Tibial artery (tissue), 4 donors: ENCODE measurements around the gene NEAT1.

Experiments
- DNase-seq, 2 donors: peaks; one replicate each; pipeline ENCODE4 v3.0.0-alpha.2; 2019
- H3K27ac ChIP-seq, 2 donors: fragments of 200-600 bp; sonication (generic) in 1 of 2; 1 replicate in 1 of 2; 2 replicates in 1 of 2; pipeline ENCODE4 v1.5.1; 2018 to 2019; ENCODE audit warnings: mild to moderate bottlenecking in 1 of 2
- H3K27me3 ChIP-seq, 2 donors: fragments of 200-600 bp; sonication (generic) in 1 of 2; one replicate each; pipeline versions ENCODE4 v1.5.1 to v1.6.0; 2016 to 2019
- H3K36me3 ChIP-seq, 3 donors: fragments of 200-600 bp; sonication (generic) in 2 of 3; one replicate each; pipeline ENCODE4 v1.5.1; 2016 to 2019; ENCODE audit warnings: mild to moderate bottlenecking in 2 of 3
- H3K4me1 ChIP-seq, 4 donors: fragments of 200-600 bp; sonication (generic) in 2 of 4; 1 replicate in 3 of 4; 2 replicates in 1 of 4; pipeline ENCODE4 v1.5.1; 2016 to 2019
- H3K4me3 ChIP-seq, 2 donors: fragments of 200-600 bp; sonication (generic) in 1 of 2; 1 replicate in 1 of 2; 2 replicates in 1 of 2; pipeline ENCODE4 v1.5.1; 2018 to 2019; ENCODE audit warnings: mild to moderate bottlenecking in 2 of 2
- H3K9me3 ChIP-seq, 3 donors: fragments of 200-600 bp; sonication (generic) in 1 of 3; one replicate each; pipeline ENCODE4 v1.5.1; 2016 to 2019
- intact Hi-C: fragments of 100-400 bp; cut with DNase I; formaldehyde crosslinking; loops from one replicate; pipeline ENCODE4 v1.15.0; 2023; ENCODE audit warnings: low total_unique reads
- TF ChIP-seq, protein P1 (sequence below), 2 experiments: fragments of 200-600 bp in 1 of 2; fragments of 450-650 bp in 1 of 2; IDR thresholded peaks; one replicate each; pipeline ENCODE4 v1.5.1; 2017 to 2019; ENCODE audit warnings: antibody characterized with exemption in 2 of 2, mild to moderate bottlenecking in 1 of 2, moderate library complexity in 1 of 2

NEAT1 gene

GRCh38 chr11:65414776-65415498, 7.7 kb upstream of the NEAT1 start:
- DNase-seq, result peak; percentile 19 to 62
- intact Hi-C loops, result no loop called here
- H3K27ac ChIP-seq, result no peak overlapping the region
- no peaks in the 10 kb centered on the region for H3K27me3 ChIP-seq
- peaks cover 10 to 31% (median 26%) of the 10 kb centered on the region in 3 donors for H3K36me3 ChIP-seq
- H3K4me3 ChIP-seq, result no peak overlapping the region
- H3K9me3 ChIP-seq, result no peaks in the 10 kb centered on the region
- TF ChIP-seq, protein P1, sequence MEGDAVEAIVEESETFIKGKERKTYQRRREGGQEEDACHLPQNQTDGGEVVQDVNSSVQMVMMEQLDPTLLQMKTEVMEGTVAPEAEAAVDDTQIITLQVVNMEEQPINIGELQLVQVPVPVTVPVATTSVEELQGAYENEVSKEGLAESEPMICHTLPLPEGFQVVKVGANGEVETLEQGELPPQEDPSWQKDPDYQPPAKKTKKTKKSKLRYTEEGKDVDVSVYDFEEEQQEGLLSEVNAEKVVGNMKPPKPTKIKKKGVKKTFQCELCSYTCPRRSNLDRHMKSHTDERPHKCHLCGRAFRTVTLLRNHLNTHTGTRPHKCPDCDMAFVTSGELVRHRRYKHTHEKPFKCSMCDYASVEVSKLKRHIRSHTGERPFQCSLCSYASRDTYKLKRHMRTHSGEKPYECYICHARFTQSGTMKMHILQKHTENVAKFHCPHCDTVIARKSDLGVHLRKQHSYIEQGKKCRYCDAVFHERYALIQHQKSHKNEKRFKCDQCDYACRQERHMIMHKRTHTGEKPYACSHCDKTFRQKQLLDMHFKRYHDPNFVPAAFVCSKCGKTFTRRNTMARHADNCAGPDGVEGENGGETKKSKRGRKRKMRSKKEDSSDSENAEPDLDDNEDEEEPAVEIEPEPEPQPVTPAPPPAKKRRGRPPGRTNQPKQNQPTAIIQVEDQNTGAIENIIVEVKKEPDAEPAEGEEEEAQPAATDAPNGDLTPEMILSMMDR (IDR thresholded peaks at IDR 0.05), result no peak
- H3K4me1 ChIP-seq, result peaks cover 0 to 42% (median 37%) of the 10 kb centered on the region in 4 donors

DNA sequence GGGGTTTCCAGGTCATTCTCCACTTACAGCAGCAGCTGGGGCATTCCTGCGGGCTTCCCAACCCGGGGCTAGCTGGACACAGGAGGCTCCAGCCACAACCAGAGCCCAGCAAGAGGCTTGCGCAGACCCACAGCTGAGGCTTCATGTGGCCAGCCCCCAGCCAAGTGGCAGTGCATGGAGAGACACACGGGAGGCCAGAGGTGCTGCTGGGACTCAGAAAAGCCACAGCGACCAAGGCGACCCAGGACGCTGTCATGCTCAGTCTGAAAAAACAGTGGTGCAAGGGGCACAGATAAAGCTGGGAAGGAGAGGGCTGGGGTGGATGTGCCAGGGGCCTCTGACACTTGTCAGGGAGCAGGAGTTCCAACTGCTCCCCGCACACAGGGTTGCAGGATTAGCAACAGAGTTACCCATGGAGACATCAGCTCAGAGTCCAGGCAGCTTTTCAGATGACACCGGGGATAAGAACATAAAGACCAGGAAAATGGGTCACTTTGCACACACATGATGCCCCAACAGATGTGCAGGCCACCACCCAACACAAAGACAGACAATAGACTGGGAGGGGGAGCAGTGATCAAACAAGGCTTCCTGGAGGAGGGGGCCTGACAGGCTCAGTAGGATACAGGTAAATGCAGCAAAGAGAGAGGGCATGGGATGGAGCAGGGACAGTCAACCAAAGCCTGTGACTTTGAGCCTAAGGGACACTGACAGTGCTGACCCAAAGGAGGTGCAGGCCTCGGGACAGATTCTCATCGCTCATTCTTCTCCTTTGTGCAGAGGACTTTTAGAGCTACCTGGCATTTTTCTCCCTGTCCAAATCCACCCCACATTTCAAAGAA, 6.9 kb upstream of the NEAT1 start:
- Histone ChIP-seq H3K4me1 (peaks cover 0 to 50% (median 44%) of the 10 kb centered on the region in 4 donors), H3K27ac (peak overlapping the region; percentile 94 to 99)
- DNase-seq, result peak; percentile 19 to 68

DNA sequence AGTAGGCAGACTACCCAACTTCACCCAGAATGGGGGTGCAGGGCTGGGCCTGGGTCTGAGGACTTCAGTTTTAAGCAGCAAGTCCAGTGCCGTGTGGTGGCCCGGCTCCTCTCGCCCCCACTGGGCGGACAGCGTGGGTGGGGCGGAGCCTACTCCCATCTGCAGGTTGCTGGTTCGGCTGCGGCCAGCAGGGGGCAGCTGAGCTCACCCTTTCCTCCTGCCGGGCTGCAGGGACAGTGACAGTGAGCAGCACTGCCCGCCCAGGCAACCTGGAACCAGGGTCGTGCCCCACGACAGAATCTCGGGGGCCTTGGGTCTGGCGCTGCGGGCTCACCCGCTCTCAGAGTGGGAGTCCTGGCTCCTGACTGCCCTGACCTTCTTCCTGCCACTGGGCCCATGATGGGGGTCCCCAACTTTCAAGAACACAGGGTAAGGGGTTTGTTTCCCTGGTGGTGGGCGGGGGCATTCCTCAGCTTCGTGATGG, 6.2 kb upstream of the NEAT1 start:
- H3K36me3 ChIP-seq, result peaks cover 5 to 21% (median 17%) of the 10 kb centered on the region in 3 donors
- peak overlapping the region; percentile 67 to 97 for H3K4me3 ChIP-seq
- TF ChIP-seq, protein P1 (IDR thresholded peaks at IDR 0.05), result peak; percentile 96 to 99
- DNase-seq, result peak; percentile 92 to 96
- no peaks in the 10 kb centered on the region for H3K9me3 ChIP-seq
- H3K27ac ChIP-seq, result peak overlapping the region; percentile 94 to 99
- no peaks in the 10 kb centered on the region for H3K27me3 ChIP-seq
- H3K4me1 ChIP-seq, result peaks cover 0 to 55% (median 48%) of the 10 kb centered on the region in 4 donors
- intact Hi-C loops, result loop anchor here (2.0 kb wide), 1 partner anchor 34 kb away; the partner anchor contains the start of gene SLC25A45

More for the DNA sequence above, 6.9 kb upstream of the NEAT1 start:
- TF ChIP-seq, protein P1 (IDR thresholded peaks at IDR 0.05), result no peak
- intact Hi-C loops, result loop anchor here (2.0 kb wide), 1 partner anchor 33 kb away; the partner anchor contains the start of gene SLC25A45
- H3K4me3 ChIP-seq, result peak overlapping the region; percentile 67 to 97
- H3K36me3 ChIP-seq, result peaks cover 9 to 27% (median 23%) of the 10 kb centered on the region in 3 donors
- no peaks in the 10 kb centered on the region for H3K9me3 ChIP-seq
- H3K27me3 ChIP-seq, result no peaks in the 10 kb centered on the region

DNA sequence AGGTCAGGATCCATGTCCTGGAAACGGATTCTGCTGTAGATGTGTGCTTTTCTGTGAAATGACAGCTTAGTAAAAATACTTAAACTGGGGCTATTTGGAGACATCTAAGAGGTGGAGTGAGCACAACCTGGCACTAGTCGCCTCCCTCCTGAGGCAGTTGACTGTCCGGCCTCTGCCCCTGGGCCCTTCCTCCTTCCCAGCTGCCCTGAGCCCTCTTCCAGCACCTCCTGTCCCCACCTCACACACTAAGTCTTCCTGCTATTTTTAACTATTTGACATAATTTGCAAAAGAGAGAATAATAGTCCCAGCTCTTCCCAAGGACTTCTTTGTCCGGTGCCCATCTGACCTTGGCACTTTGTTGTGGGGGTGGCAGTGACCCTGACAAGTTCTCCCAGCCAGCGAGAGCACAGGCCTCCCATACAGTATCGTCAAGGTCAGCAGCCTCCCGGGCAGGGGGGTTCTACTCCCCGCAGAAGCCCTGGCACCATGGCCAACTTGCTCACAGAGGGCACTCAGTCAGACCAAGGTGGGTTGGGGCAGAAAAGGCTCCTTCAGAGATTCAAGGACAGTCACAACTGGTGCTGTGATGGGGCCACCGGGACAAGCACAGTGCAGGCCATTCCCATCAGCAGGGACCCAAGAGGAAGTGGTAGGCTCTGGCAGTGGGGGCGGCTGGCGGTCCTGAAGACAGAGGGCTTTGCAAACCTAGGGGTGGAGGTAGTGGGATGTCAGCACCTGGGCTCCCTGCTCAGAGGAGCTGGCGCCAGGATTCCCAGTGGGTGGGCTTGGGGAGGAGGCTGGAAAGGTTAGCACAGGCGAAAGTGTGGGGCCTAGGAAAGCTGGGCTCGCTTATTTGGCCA, 5.5 kb upstream of the NEAT1 start:
- Histone ChIP-seq H3K9me3 (no peaks in the 10 kb centered on the region), H3K27me3 (no peaks in the 10 kb centered on the region), H3K4me3 (peak overlapping the region; percentile 67 to 97), H3K27ac (peak overlapping the region; percentile 94 to 99), H3K36me3 (peaks cover 0 to 14% (median 10%) of the 10 kb centered on the region in 3 donors), H3K4me1 (peaks cover 0 to 59% (median 50%) of the 10 kb centered on the region in 4 donors)
- TF ChIP-seq, protein P1 (IDR thresholded peaks at IDR 0.05), result no peak
- DNase-seq, result peak; percentile 55 to 77
- intact Hi-C loops, result loop anchor here (2.0 kb wide), 1 partner anchor 34 kb away; the partner anchor contains the start of gene SLC25A45
